Right lung (tissue), 5 donors: ENCODE data around the gene CCDC150. TPM values are rescaled to one million over a fixed set of nuclear protein-coding genes. Genes with fewer than 3 reads are reported as not detected.

ENCODE experiments used
- DNase-seq, 2 donors: peaks; one replicate each; pipeline ENCODE4 v3.0.0-alpha.2; 2013
- polyA plus RNA-seq, 5 donors: library from polyadenylated mRNA; unstranded; fragments of 120-200 nt; gene quantifications; one replicate each; pipeline versions ENCODE4 v1.2.1 to v1.2.3, GENCODE V29; 2013; ENCODE audit warnings: inconsistent platforms in 1 of 5, low replicate concordance in 1 of 5; ENCODE audit not compliant: insufficient read length in 5 of 5, insufficient read depth in 1 of 5

CCDC150 gene
- polyA plus RNA-seq, 5 donors = 9.3 to 20.9 (median 14.5) TPM

DNA sequence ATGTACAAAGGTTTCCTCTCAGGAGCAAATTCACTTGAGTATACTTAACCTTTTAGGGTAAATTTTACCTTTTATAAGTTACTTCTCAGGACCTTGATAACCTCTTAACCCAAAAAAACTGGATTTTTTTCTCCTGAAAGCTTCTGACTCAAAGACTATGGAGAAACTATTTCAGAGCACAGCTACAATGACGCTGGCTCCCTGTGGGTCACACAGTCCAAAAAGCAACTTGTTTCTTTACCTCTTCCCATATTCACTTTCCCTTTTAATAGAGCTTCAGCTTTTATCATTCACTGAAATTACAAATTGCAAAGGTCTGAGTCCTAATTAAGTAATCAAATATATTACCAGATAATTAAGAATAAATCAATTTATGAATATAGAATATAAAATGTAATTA, 127.6 kb downstream of the CCDC150 start:
- no peak for DNase-seq

Other genes starting within 250 kb of the CCDC150 start
- 10 to 100 TPM; 21.5 to 34.6 (median 28.4) TPM for gene HECW2, start 46.2 kb upstream of the CCDC150 start, polyA plus RNA-seq
- gene GTF3C3, start 160.0 kb downstream of the CCDC150 start, polyA plus RNA-seq = 10 to 100 TPM; 45.8 to 86.1 (median 81.8) TPM
- under 1 TPM in 4 of 5 donors, not detected in 1; 0.18 to 0.40 (median 0.24) TPM for gene C2orf66, start 169.6 kb downstream of the CCDC150 start, polyA plus RNA-seq